ENCODE measurements around the gene LIMS2.

GRCh38 chr2:127658641-127659407 is 16.5 kb downstream of the LIMS2 start:
- TF ChIP-seq ARNTL (CRISPR knock-in tag; IDR thresholded peaks at IDR 0.05; ENCODE audit: borderline replicate concordance, low read depth) (no peak), CREB5 (CRISPR knock-in tag; IDR thresholded peaks at IDR 0.05; ENCODE audit: low read depth) (no peak), PPARA (CRISPR knock-in tag; IDR thresholded peaks at IDR 0.05; ENCODE audit: borderline replicate concordance) (no peak), CSDC2 (CRISPR knock-in tag; IDR thresholded peaks at IDR 0.05) (no peak), PATZ1 (CRISPR knock-in tag; IDR thresholded peaks at IDR 0.05; ENCODE audit: borderline replicate concordance) (no peak), TCF4 (CRISPR knock-in tag; IDR thresholded peaks at IDR 0.05; ENCODE audit: borderline replicate concordance) (no peak), BACH2 (CRISPR knock-in tag; IDR thresholded peaks at IDR 0.05; ENCODE audit: borderline replicate concordance) (no peak), ZFP3 (CRISPR knock-in tag; IDR thresholded peaks at IDR 0.05) (no peak), ZNF70 (CRISPR knock-in tag; IDR thresholded peaks at IDR 0.05) (no peak), GLIS3 (CRISPR knock-in tag; IDR thresholded peaks at IDR 0.05) (no peak), CSRNP3 (CRISPR knock-in tag; IDR thresholded peaks at IDR 0.05) (no peak)
